ENCODE data around the gene BMP4. TPM values are rescaled to one million over a fixed set of nuclear protein-coding genes. Genes with fewer than 3 reads are reported as not detected.

Gene BMP4
- total and polyA plus RNA-seq, 2 donors (not counting 3 experiments of a cell fraction or from before 2014, with no cell fraction given), result 238 to 311 TPM

DNA sequence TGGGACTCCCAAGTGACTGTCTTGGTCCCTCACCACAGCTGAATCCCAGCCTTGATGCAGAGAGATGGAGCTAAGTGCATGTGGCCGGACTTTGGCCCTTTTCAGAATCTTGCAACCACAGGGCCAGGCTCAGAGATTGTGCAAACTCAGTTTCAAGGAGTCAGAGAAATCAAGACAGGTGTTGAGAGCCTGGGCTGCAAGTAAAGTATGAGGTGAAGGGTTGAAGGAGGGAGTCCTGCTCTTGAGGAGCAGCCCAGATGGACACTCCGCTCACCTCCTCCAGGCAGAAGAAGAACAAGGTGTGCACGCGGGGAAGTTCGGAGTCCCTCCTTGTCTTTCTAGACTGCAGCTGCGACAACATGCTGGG is 6.3 kb upstream of the BMP4 start:
- DNase-seq (ENCODE audit: low read depth, low spot score), result no peak
- dilution Hi-C loops (cut with MboI; ENCODE audit: extremely low pct_ligation_motif_present, low sequenced_read_pairs), result no loop called here
- Histone ChIP-seq H3K36me3 (ENCODE audit: control insufficient read depth in 2 of 2, extremely low read depth in 1 of 2, insufficient read depth in 2 of 2, low read length in 2 of 2) (no peaks in the 10 kb centered on the region), H2AFZ (ENCODE audit: low read depth, low read length) (peak overlapping the region; percentile 57), H3K4me2 (ENCODE audit: insufficient read depth, low read length) (peak overlapping the region; percentile 28), H4K20me1 (replicated peaks; ENCODE audit: control insufficient read depth, extremely low read depth, insufficient read depth, low read length) (no peaks in the 10 kb centered on the region), H3K27me3 (ENCODE audit: control insufficient read depth in 2 of 2, insufficient read depth in 2 of 2, low read length in 2 of 2) (peaks cover 0 to 3% of the 10 kb centered on the region in 2 experiments), H3K9ac (replicated peaks; ENCODE audit: extremely low read depth, insufficient read depth, low read length) (no peak overlapping the region), H3K79me2 (ENCODE audit: control insufficient read depth, insufficient read depth, low read length) (no peaks in the 10 kb centered on the region), H3K9me3 (replicated peaks; ENCODE audit: control insufficient read depth, insufficient read depth, low read length) (no peaks in the 10 kb centered on the region), H3K27ac (ENCODE audit: insufficient read depth, low read depth, low read length) (no peak overlapping the region), H3K4me1 (ENCODE audit: control insufficient read depth, extremely low read depth, insufficient read depth, low read length) (peaks cover 4% of the 10 kb centered on the region), H3K9me1 (replicated peaks; ENCODE audit: control insufficient read depth, extremely low read depth, insufficient read depth, low read length) (no peaks in the 10 kb centered on the region), H3K4me3 (replicated peaks in 1 of 3; ENCODE audit: insufficient read depth in 1 of 3, low read depth in 1 of 3, low read length in 3 of 3) (no peak overlapping the region)
- ChIA-PET CTCF (interaction anchor here (0.8 to 3.4 kb wide), 13 partner anchors 9 to 423 kb away, joined by 3 to 32 read pairs (median 5); no protein-coding TSS in a partner anchor), POLR2A (interaction anchor here (0.9 kb wide), 1 partner anchor 9 kb away, joined by 4 read pairs; no protein-coding TSS in a partner anchor)
- TF ChIP-seq, protein P1, sequence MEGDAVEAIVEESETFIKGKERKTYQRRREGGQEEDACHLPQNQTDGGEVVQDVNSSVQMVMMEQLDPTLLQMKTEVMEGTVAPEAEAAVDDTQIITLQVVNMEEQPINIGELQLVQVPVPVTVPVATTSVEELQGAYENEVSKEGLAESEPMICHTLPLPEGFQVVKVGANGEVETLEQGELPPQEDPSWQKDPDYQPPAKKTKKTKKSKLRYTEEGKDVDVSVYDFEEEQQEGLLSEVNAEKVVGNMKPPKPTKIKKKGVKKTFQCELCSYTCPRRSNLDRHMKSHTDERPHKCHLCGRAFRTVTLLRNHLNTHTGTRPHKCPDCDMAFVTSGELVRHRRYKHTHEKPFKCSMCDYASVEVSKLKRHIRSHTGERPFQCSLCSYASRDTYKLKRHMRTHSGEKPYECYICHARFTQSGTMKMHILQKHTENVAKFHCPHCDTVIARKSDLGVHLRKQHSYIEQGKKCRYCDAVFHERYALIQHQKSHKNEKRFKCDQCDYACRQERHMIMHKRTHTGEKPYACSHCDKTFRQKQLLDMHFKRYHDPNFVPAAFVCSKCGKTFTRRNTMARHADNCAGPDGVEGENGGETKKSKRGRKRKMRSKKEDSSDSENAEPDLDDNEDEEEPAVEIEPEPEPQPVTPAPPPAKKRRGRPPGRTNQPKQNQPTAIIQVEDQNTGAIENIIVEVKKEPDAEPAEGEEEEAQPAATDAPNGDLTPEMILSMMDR (IDR thresholded peaks at IDR 0.05; ENCODE audit: extremely low read depth in 1 of 2, insufficient read depth in 1 of 2, low read depth in 1 of 2, low read length in 2 of 2), result no peak
- no peak for TF ChIP-seq GATA2 (IDR thresholded peaks at IDR 0.05; ENCODE audit: insufficient read depth, insufficient read length, low read depth, low read length)
- no peak for TF ChIP-seq MYC (IDR thresholded peaks at IDR 0.05; ENCODE audit: low read depth, low read length)
- no peak for TF ChIP-seq FOS (IDR thresholded peaks at IDR 0.05; ENCODE audit: borderline replicate concordance, insufficient read depth, low read length)
- no peak for TF ChIP-seq EZH2 (IDR thresholded peaks at IDR 0.05; ENCODE audit: borderline replicate concordance, low read depth, low read length, severe bottlenecking)
- no peak for TF ChIP-seq POLR2A (IDR thresholded peaks at IDR 0.05; ENCODE audit: low read depth, low read length)
- no peak for TF ChIP-seq MAX (IDR thresholded peaks at IDR 0.05; ENCODE audit: insufficient read depth, insufficient read length)
- TF ChIP-seq JUN (IDR thresholded peaks at IDR 0.05; ENCODE audit: borderline replicate concordance, insufficient read depth, insufficient read length, low read depth), result no peak
- TF ChIP-seq POLR2AphosphoS5 (IDR thresholded peaks at IDR 0.05; ENCODE audit: insufficient read depth, low read depth, low read length), result no peak
- intact Hi-C loops (cut with micrococcal nuclease), result no loop called here
- BruUV-seq (replicated peaks), result no TSS peak
- FAIRE-seq, result no peak
